DND-41 (cell line): ENCODE measurements around the gene CCR9.

Experiments
- ATAC-seq: fragments of 200-7000 bp; cut with Tn5 transposase; 3 replicates; pipeline ENCODE4 v1.9.1; 2021; ENCODE audit warnings: low read depth; ENCODE audit not compliant: insufficient read depth
- DNase-seq: peaks from one replicate; pipeline ENCODE4 v3.0.0-alpha.2; 2020
- H2AFZ ChIP-seq: 2 replicates; pipeline ENCODE4 v1.6.0; 2012; ENCODE audit warnings: low read depth, low read length
- H3K27ac ChIP-seq: 2 replicates; pipeline ENCODE4 v1.5.1; 2012; ENCODE audit warnings: low read length, inconsistent platforms
- H3K27me3 ChIP-seq: fragments of 200-600 bp; sonication (generic); 2 replicates; pipeline ENCODE4 v1.6.0; 2012; ENCODE audit warnings: low read length, mild to moderate bottlenecking, inconsistent platforms; ENCODE audit not compliant: insufficient read depth, poor library complexity
- H3K36me3 ChIP-seq: 2 replicates; pipeline ENCODE4 v1.5.1; 2012; ENCODE audit warnings: low read length, inconsistent platforms; ENCODE audit not compliant: insufficient read depth
- H3K4me1 ChIP-seq: 2 replicates; pipeline ENCODE4 v1.5.1; 2012; ENCODE audit warnings: mild to moderate bottlenecking, low read length; ENCODE audit not compliant: insufficient read depth
- H3K4me2 ChIP-seq: 2 replicates; pipeline ENCODE4 v1.6.0; 2012; ENCODE audit warnings: mild to moderate bottlenecking, moderate library complexity, low read length, inconsistent platforms; ENCODE audit not compliant: insufficient read depth
- H3K4me3 ChIP-seq, 2 experiments: fragments of 200-600 bp in 1 of 2; shearing (Covaris generic) in 1 of 2; 2 replicates each; pipeline ENCODE4 v1.5.1; 2012 to 2016; ENCODE audit warnings: inconsistent platforms in 2 of 2, low read length in 2 of 2, mild to moderate bottlenecking in 2 of 2, low read depth in 1 of 2, moderate library complexity in 1 of 2
- H3K79me2 ChIP-seq: 2 replicates; pipeline ENCODE4 v1.6.0; 2012; ENCODE audit warnings: low read length, inconsistent platforms; ENCODE audit not compliant: insufficient read depth
- H3K9ac ChIP-seq: 2 replicates; pipeline ENCODE4 v1.6.0; 2012; ENCODE audit warnings: low read depth, mild to moderate bottlenecking, inconsistent platforms, low read length, moderate library complexity
- H3K9me3 ChIP-seq: 2 replicates; pipeline ENCODE4 v1.5.1; 2012; ENCODE audit warnings: low read length, moderate library complexity, mild to moderate bottlenecking, inconsistent platforms; ENCODE audit not compliant: insufficient read depth, severe bottlenecking
- H4K20me1 ChIP-seq: 2 replicates; pipeline ENCODE4 v1.6.0; 2012; ENCODE audit warnings: low read length; ENCODE audit not compliant: insufficient read depth
- EZH2 ChIP-seq: IDR thresholded peaks from 3 replicates; pipeline ENCODE4 v1.6.1; 2012; ENCODE audit warnings: borderline replicate concordance, low read depth, mild to moderate bottlenecking, moderate library complexity, low read length, inconsistent platforms; ENCODE audit not compliant: severe bottlenecking
- TF ChIP-seq, protein P1 (sequence below): IDR thresholded peaks from 2 replicates; pipeline ENCODE4 v1.5.1; 2012; ENCODE audit warnings: borderline replicate concordance, low read length, moderate library complexity, mild to moderate bottlenecking; ENCODE audit not compliant: poor library complexity, severe bottlenecking; ENCODE audit errors: extremely low read depth

CCR9 gene

DNA sequence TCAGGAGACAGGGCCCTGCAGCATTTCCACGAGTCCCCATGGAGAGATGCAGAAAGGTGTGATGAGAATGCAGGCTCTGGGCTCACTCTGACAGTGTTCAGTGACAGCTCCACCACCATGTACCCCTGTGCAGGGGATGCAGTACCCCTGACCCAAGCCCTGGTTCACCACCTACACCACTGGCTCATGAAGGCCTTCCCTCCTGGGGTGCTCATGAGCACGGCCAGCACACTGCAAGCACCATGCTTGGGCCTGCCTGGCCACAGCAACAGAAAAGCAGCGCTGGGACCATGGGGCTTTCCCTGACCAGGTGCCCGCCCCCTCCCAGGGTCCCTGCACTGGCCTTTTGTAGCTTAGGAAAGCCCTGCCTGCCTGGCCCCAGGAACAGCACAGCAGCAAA, 63.1 kb downstream of the CCR9 start:
- DNase-seq = no peak
- Histone ChIP-seq H3K4me2 (no peak overlapping the region), H3K27ac (no peak overlapping the region; the same call in 1 of the 2 replicates), H3K4me3 (no peak overlapping the region), H2AFZ (no peak overlapping the region), H3K79me2 (peaks cover 9% of the 10 kb centered on the region; the same call in 1 of the 2 replicates), H3K27me3 (no peaks in the 10 kb centered on the region), H3K36me3 (peaks cover 99% of the 10 kb centered on the region), H4K20me1 (no peaks in the 10 kb centered on the region), H3K9me3 (no peaks in the 10 kb centered on the region), H3K4me1 (peaks cover 29% of the 10 kb centered on the region), H3K9ac (no peak overlapping the region)
- TF ChIP-seq, protein P1, sequence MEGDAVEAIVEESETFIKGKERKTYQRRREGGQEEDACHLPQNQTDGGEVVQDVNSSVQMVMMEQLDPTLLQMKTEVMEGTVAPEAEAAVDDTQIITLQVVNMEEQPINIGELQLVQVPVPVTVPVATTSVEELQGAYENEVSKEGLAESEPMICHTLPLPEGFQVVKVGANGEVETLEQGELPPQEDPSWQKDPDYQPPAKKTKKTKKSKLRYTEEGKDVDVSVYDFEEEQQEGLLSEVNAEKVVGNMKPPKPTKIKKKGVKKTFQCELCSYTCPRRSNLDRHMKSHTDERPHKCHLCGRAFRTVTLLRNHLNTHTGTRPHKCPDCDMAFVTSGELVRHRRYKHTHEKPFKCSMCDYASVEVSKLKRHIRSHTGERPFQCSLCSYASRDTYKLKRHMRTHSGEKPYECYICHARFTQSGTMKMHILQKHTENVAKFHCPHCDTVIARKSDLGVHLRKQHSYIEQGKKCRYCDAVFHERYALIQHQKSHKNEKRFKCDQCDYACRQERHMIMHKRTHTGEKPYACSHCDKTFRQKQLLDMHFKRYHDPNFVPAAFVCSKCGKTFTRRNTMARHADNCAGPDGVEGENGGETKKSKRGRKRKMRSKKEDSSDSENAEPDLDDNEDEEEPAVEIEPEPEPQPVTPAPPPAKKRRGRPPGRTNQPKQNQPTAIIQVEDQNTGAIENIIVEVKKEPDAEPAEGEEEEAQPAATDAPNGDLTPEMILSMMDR = no peak
- TF ChIP-seq EZH2 = no peak
- ATAC-seq = no peak

DNA sequence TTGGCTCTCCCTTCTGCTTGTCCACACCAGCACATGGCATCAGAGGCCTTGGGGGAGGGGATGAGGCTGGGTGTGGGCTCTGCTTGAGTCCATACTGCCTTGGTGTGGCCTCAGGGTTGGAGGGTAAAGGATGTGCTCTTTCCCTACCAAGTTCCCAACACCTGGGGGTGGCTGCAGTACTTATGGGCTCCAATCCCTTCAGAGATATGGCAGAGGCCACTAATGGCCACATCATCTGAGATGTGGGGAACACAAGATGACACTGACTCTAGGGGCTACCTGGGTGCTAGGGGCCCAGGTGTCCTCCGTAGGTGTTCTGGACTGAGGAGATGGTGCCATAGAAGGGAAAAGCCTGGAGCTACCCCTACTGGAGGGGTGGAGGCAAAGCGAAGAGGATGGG, 63.8 kb downstream of the CCR9 start:
- ATAC-seq (no peak), DNase-seq (no peak)
- H3K4me2 ChIP-seq = no peak overlapping the region
- H4K20me1 ChIP-seq = no peaks in the 10 kb centered on the region
- H2AFZ ChIP-seq = no peak overlapping the region
- peaks cover 9% of the 10 kb centered on the region; the same call in 1 of the 2 replicates for H3K79me2 ChIP-seq
- H3K27me3 ChIP-seq = no peaks in the 10 kb centered on the region
- H3K4me1 ChIP-seq = peaks cover 22% of the 10 kb centered on the region
- peak overlapping the region; percentile 45 for H3K27ac ChIP-seq
- no peaks in the 10 kb centered on the region for H3K9me3 ChIP-seq
- no peak overlapping the region for H3K4me3 ChIP-seq
- H3K36me3 ChIP-seq = peaks cover 100% of the 10 kb centered on the region
- no peak for TF ChIP-seq EZH2
- TF ChIP-seq, protein P1 = no peak
- no peak overlapping the region for H3K9ac ChIP-seq

DNA sequence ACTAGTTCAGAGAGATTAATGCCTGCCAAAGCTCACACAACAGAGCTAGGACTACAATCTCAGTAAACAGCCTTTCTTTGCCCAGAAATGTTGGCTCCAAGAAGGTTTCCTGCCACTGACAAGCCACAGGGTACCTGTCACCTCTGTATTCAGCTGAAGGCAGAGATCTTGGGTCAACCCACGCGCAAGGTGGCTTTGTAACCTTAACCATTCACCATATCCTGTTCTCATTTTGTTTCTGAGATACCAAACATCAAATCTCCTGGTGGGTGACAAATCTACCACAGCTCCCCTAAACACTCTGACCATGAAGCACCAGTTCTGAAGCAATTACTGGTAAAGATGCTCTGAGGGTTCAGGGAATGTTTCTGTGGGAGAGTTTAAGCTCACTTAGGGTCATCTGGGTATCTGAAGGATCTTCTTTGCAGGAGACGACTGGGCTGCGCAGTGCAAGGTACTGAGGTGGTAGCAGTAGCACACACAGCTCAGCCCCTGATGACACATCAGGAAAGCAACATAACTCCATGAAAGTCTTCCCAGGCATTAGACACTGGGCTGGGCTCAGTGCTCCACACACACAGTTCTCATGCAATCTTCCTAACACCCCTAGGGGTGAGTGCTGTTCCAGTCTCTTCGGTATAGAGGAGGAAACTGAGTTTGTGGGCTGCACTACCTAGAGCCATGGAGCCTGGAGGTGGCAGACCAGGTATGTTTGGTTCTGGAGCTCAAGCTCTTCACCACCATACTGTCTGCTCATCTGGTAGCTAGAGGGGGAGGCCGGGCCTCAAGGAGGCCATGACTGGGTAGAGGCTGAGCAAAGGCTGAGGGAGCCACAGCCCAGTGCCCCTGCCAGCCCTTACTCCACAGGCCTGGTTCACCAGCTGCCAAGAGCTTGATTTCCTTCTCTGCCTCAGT, 64.6 kb downstream of the CCR9 start:
- no peak overlapping the region for H3K4me2 ChIP-seq
- H3K27ac ChIP-seq = peak overlapping the region; percentile 48
- H3K27me3 ChIP-seq = no peaks in the 10 kb centered on the region
- ATAC-seq (peak; percentile 16; the same call in 1 of the 3 replicates), DNase-seq (no peak)
- TF ChIP-seq, protein P1 = no peak
- no peak for TF ChIP-seq EZH2
- H3K9me3 ChIP-seq = no peaks in the 10 kb centered on the region
- no peak overlapping the region for H3K9ac ChIP-seq
- no peaks in the 10 kb centered on the region for H4K20me1 ChIP-seq
- H3K79me2 ChIP-seq = peaks cover 5% of the 10 kb centered on the region; the same call in 1 of the 2 replicates
- no peak overlapping the region for H3K4me3 ChIP-seq
- peaks cover 14% of the 10 kb centered on the region for H3K4me1 ChIP-seq
- H2AFZ ChIP-seq = no peak overlapping the region
- H3K36me3 ChIP-seq = peaks cover 100% of the 10 kb centered on the region
